NCI-H1092 (cell line): ENCODE data around the gene TPST1.

Experiments
- DNase-seq: peaks from one replicate; lab custom pipeline; 2025; lab: John Stamatoyannopoulos, UW

TPST1 gene

GRCh38 chr7:66238773-66239466 lies 33.8 kb downstream of the TPST1 start:
- DNase-seq: no peak

- no peak for DNase-seq
Measured at GRCh38 chr7:66239467-66239856, 34.3 kb downstream of the TPST1 start.

- DNase-seq: no peak
Measured at GRCh38 chr7:66245008-66245407, 39.9 kb downstream of the TPST1 start.

- no peak for DNase-seq
Measured at GRCh38 chr7:66246554-66247171, 41.5 kb downstream of the TPST1 start.

GRCh38 chr7:66247380-66248078 lies 42.4 kb downstream of the TPST1 start:
- no peak for DNase-seq

- DNase-seq: no peak
Measured at GRCh38 chr7:66250711-66251110, 45.6 kb downstream of the TPST1 start.

GRCh38 chr7:66255534-66256100 lies 50.5 kb downstream of the TPST1 start:
- DNase-seq: no peak

- DNase-seq: no peak
Measured at GRCh38 chr7:66256281-66256680, 51.1 kb downstream of the TPST1 start.

GRCh38 chr7:66257481-66257880 lies 52.3 kb downstream of the TPST1 start:
- DNase-seq: no peak

- no peak for DNase-seq
Measured at GRCh38 chr7:66258409-66258808, 53.3 kb downstream of the TPST1 start.

- DNase-seq: no peak
Measured at GRCh38 chr7:66261941-66262340, 56.8 kb downstream of the TPST1 start.

GRCh38 chr7:66263936-66264335 lies 58.8 kb downstream of the TPST1 start:
- DNase-seq: no peak

- no peak for DNase-seq
Measured at GRCh38 chr7:66265566-66265965, 60.4 kb downstream of the TPST1 start.

GRCh38 chr7:66267249-66267648 lies 62.1 kb downstream of the TPST1 start:
- DNase-seq: no peak

- DNase-seq: no peak
Measured at GRCh38 chr7:66269978-66270377, 64.8 kb downstream of the TPST1 start.

- no peak for DNase-seq
Measured at GRCh38 chr7:66272321-66272720, 67.2 kb downstream of the TPST1 start.

GRCh38 chr7:66276363-66276762 lies 71.2 kb downstream of the TPST1 start:
- DNase-seq: no peak

GRCh38 chr7:66277492-66277891 lies 72.4 kb downstream of the TPST1 start:
- no peak for DNase-seq

- DNase-seq: no peak
Measured at GRCh38 chr7:66279912-66280311, 74.8 kb downstream of the TPST1 start.

- no peak for DNase-seq
Measured at GRCh38 chr7:66281678-66282590, 76.8 kb downstream of the TPST1 start.

- DNase-seq: no peak
Measured at GRCh38 chr7:66282591-66282935, 77.4 kb downstream of the TPST1 start.
